ENCODE data around the gene DEFB131A.
"Not testable (repeated sequence)": the region's sequence is repeated elsewhere in the genome, so short reads cannot be mapped to it uniquely, and the experiment has no call there.

The DEFB131A gene

GRCh38 chr4:9494256-9495035 lies 50.2 kb downstream of the DEFB131A start:
- not testable (repeated sequence) for H3K27me3 ChIP-seq (ENCODE audit: insufficient read depth, poor library complexity, severe bottlenecking); H3K27ac ChIP-seq (replicated peaks); H3K4me3 ChIP-seq (replicated peaks; ENCODE audit: insufficient read depth, low read length); DNase-seq (ENCODE audit: low read depth in 1 of 2, low spot score in 1 of 2)

DNA sequence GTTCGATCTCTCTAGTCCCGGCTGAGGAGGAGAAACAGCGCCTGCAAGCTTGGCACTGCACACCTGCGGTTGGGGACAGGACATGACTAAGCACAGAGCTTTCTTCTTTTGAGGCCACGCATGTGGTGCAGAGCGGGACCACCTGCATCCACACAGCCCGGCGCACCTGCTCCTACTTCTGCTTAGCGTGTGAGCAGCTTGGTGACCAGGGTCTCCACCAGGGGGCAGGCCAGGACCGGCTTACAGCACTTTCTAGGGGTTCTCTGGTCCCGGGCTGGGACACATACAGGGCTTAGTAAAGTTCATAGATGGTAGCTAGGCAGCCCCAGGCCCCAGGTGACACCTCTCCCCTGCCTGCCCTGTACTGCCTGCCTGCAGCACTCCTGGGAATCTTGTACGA lies 51.2 kb downstream of the DEFB131A start:
- H3K4me3 ChIP-seq (replicated peaks; ENCODE audit: insufficient read depth, low read length); H3K27ac ChIP-seq (replicated peaks); H3K27me3 ChIP-seq (ENCODE audit: insufficient read depth, poor library complexity, severe bottlenecking): not testable (repeated sequence)
- DNase-seq (ENCODE audit: low read depth in 1 of 2, low spot score in 1 of 2), result peak in 1 of 2 experiments; percentile 67

DNA sequence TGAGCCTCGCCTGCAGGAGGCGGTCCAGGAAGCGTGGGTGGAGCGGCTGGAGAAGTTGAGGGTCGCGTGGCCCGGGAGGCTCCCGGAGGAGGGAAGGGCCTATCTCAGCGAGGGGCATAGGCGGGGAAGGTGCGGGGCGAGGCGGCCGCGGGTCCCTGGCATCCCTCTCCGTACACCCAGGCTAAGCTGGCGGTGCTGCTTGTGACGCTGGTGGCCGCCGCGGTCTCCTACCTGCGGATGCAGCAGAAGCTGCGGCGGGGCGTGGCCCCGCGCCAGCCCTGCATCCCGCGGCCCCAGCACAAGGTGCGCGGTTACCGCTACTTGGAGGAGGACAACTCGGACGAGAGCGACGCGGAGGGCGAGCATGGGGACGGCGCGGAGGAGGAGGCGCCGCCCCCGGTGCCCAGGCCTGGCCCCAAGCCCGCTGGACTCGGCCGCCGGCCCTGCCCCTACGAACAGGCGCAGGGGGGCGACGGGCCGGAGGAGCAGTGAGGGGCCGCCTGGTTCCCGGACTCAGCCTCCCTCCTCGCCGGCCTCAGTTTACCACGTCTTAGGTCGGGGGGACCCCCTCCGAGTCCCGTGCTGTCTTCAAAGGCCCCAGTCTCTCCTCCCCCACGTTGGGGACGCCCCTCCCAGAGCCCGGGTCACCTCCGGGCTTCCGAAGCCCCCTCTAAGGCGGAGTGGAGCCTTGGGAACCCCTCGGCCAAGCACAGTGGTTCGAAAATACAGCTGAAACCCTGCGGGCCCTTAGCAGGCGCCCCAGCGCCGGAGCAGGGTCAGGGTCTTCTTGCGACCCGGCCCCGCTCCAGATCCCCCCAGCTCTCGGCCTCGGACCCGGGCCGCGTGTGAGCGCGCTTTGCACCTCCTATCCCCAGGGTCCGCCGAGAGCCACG lies 53.6 kb downstream of the DEFB131A start:
- not testable (repeated sequence) for DNase-seq (ENCODE audit: low read depth in 1 of 2, low spot score in 1 of 2); H3K27ac ChIP-seq (replicated peaks); H3K27me3 ChIP-seq (ENCODE audit: insufficient read depth, poor library complexity, severe bottlenecking); H3K4me3 ChIP-seq (replicated peaks; ENCODE audit: insufficient read depth, low read length)

- not testable (repeated sequence) for H3K27ac ChIP-seq (replicated peaks); H3K27me3 ChIP-seq (ENCODE audit: insufficient read depth, poor library complexity, severe bottlenecking); H3K4me3 ChIP-seq (replicated peaks; ENCODE audit: insufficient read depth, low read length); DNase-seq (ENCODE audit: low read depth in 1 of 2, low spot score in 1 of 2)
Measured at GRCh38 chr4:9498468-9499040, 54.3 kb downstream of the DEFB131A start.

- not testable (repeated sequence) for H3K27me3 ChIP-seq (ENCODE audit: insufficient read depth, poor library complexity, severe bottlenecking); H3K27ac ChIP-seq (replicated peaks); DNase-seq (ENCODE audit: low read depth in 1 of 2, low spot score in 1 of 2); H3K4me3 ChIP-seq (replicated peaks; ENCODE audit: insufficient read depth, low read length)
Measured at GRCh38 chr4:9499974-9500487, 55.8 kb downstream of the DEFB131A start.

Measured in HL-60 (cell line).